Liver (tissue), 9 donors: ENCODE data around the gene AJUBA. TPM values are rescaled to one million over a fixed set of nuclear protein-coding genes. Genes with fewer than 3 reads are reported as not detected.

Experiments used
- DNase-seq: peaks from one replicate; pipeline ENCODE4 v3.0.0-alpha.2; 2017; ENCODE audit warnings: low spot score
- H3K27ac ChIP-seq, 2 donors: one replicate each; pipeline ENCODE4 v1.7.0; 2013; ENCODE audit warnings: inconsistent platforms in 2 of 2, low read length in 2 of 2, control low read depth in 1 of 2, low read depth in 1 of 2, mild to moderate bottlenecking in 1 of 2
- H3K27me3 ChIP-seq, 4 donors: one replicate each; pipeline versions ENCODE4 v1.6.1 to v1.7.0; 2013; ENCODE audit warnings: low read length in 3 of 4, inconsistent platforms in 1 of 4, mild to moderate bottlenecking in 1 of 4, moderate library complexity in 1 of 4; ENCODE audit not compliant: control insufficient read depth in 4 of 4, insufficient read depth in 4 of 4
- H3K36me3 ChIP-seq, 4 donors: one replicate each; pipeline versions ENCODE4 v1.6.1 to v1.7.0; 2013; ENCODE audit warnings: low read length in 3 of 4, mild to moderate bottlenecking in 3 of 4, low read depth in 1 of 4, moderate library complexity in 1 of 4; ENCODE audit not compliant: control insufficient read depth in 4 of 4, insufficient read depth in 3 of 4
- H3K4me1 ChIP-seq, 4 donors: one replicate each; pipeline versions ENCODE4 v1.6.1 to v1.7.0; 2013; ENCODE audit warnings: low read length in 3 of 4, mild to moderate bottlenecking in 3 of 4, moderate library complexity in 1 of 4; ENCODE audit not compliant: control insufficient read depth in 4 of 4, insufficient read depth in 4 of 4
- H3K4me3 ChIP-seq, 3 donors: one replicate each; pipeline versions ENCODE4 v1.6.1 to v1.7.0; 2013; ENCODE audit warnings: low read length in 3 of 3, control low read depth in 1 of 3, low read depth in 1 of 3, mild to moderate bottlenecking in 1 of 3
- H3K9ac ChIP-seq, 2 donors: one replicate each; pipeline ENCODE4 v1.7.0; 2013; ENCODE audit warnings: low read length in 2 of 2, mild to moderate bottlenecking in 2 of 2, moderate library complexity in 2 of 2, control low read depth in 1 of 2, low read depth in 1 of 2
- H3K9me3 ChIP-seq, 4 donors: one replicate each; pipeline versions ENCODE4 v1.6.1 to v1.7.0; 2013; ENCODE audit warnings: low read length in 3 of 4; ENCODE audit not compliant: control insufficient read depth in 4 of 4
- CTCF ChIP-seq: fragments of 150-350 bp; IDR thresholded peaks from 2 replicates; pipeline ENCODE4 v1.5.1; 2017; ENCODE audit warnings: improper control_type of control experiment, low read depth, low read length; ENCODE audit not compliant: missing input control
- EGR1 ChIP-seq, 2 donors: IDR thresholded peaks; 2 replicates each; pipeline ENCODE4 v1.6.1; 2016 to 2018; ENCODE audit warnings: antibody characterized with exemption in 2 of 2, low read depth in 2 of 2
- FOXA1 ChIP-seq: IDR thresholded peaks from 2 replicates; pipeline ENCODE4 v1.6.1; 2016; ENCODE audit warnings: antibody characterized with exemption
- FOXA2 ChIP-seq: IDR thresholded peaks from 2 replicates; pipeline ENCODE4 v1.6.1; 2016; ENCODE audit warnings: antibody characterized with exemption
- GABPA ChIP-seq, 2 donors: IDR thresholded peaks in 1 of 2; conservative IDR thresholded peaks in 1 of 2; 2 replicates each; pipeline ENCODE4 v1.6.1; 2016; ENCODE audit warnings: antibody characterized with exemption in 2 of 2, mild to moderate bottlenecking in 1 of 2, moderate library complexity in 1 of 2
- HNF4A ChIP-seq, 2 donors: conservative IDR thresholded peaks; 2 replicates each; pipeline ENCODE4 v1.6.1; 2016; ENCODE audit warnings: antibody characterized with exemption in 2 of 2, mild to moderate bottlenecking in 2 of 2
- HNF4G ChIP-seq: IDR thresholded peaks from 2 replicates; pipeline ENCODE4 v1.6.1; 2016; ENCODE audit warnings: antibody characterized with exemption
- JUND ChIP-seq, 2 donors: IDR thresholded peaks; 2 replicates each; pipeline ENCODE4 v1.6.1; 2016; ENCODE audit warnings: antibody characterized with exemption in 2 of 2
- NR2F2 ChIP-seq: IDR thresholded peaks from 2 replicates; pipeline ENCODE4 v1.6.1; 2016; ENCODE audit warnings: antibody characterized with exemption
- RAD21 ChIP-seq, 2 donors: IDR thresholded peaks; 2 replicates each; pipeline ENCODE4 v1.6.1; 2016; ENCODE audit warnings: antibody characterized with exemption in 2 of 2, mild to moderate bottlenecking in 2 of 2
- REST ChIP-seq: IDR thresholded peaks from 2 replicates; pipeline ENCODE4 v1.6.1; 2016; ENCODE audit warnings: antibody characterized with exemption, mild to moderate bottlenecking
- RXRA ChIP-seq, 2 donors: IDR thresholded peaks; 2 replicates each; pipeline ENCODE4 v1.6.1; 2017 to 2018; ENCODE audit warnings: antibody characterized with exemption in 2 of 2, mild to moderate bottlenecking in 1 of 2
- TAF1 ChIP-seq: conservative IDR thresholded peaks from 2 replicates; pipeline ENCODE4 v1.6.1; 2016; ENCODE audit warnings: antibody characterized with exemption, mild to moderate bottlenecking
- YY1 ChIP-seq: IDR thresholded peaks from 2 replicates; pipeline ENCODE4 v1.6.1; 2016; ENCODE audit warnings: antibody characterized with exemption, mild to moderate bottlenecking
- WGBS: extraction: QIAGEN DNeasy Blood & Tissue Kit; methylation state at CpG from one replicate; pipeline ENCODE4 v1.1.7; 2013; 5-methylcytosine and 5-hydroxymethylcytosine counted together
- polyA plus RNA-seq, 2 donors: library from polyadenylated mRNA; stranded (reverse) in 1 of 2; unstranded in 1 of 2; fragments of 200-250 nt in 1 of 2; fragments of >200 nt in 1 of 2; fragmentation: Nextera tagmentation in 1 of 2; extraction: Ambion mirVana in 1 of 2; gene quantifications; one replicate each; pipeline versions ENCODE4 v1.2.1 to v1.2.3, GENCODE V29; 2013 to 2015
- total RNA-seq, 2 donors: library from RNA; depleted of rRNA; stranded (reverse); fragments of >200 nt; gene quantifications; one replicate each; pipeline ENCODE4 v1.2.3, GENCODE V29; 2014
- TF ChIP-seq, protein P1 (sequence below): IDR thresholded peaks from 2 replicates; pipeline ENCODE4 v1.6.1; 2016; ENCODE audit warnings: antibody characterized with exemption
- TF ChIP-seq, protein P2 (sequence below): IDR thresholded peaks from 2 replicates; pipeline ENCODE4 v1.6.1; 2016; ENCODE audit warnings: antibody characterized with exemption
- donor health status: healthy.
- donor health status: healthy.
- donor health status: healthy.
- donor health status: healthy.
- donor health status: healthy.

The AJUBA gene
- total and polyA plus RNA-seq, 4 donors = 15.5 to 34.9 (median 19.6) TPM

- Histone ChIP-seq H3K36me3 (peaks cover 5 to 28% (median 12%) of the 10 kb centered on the region in 4 donors), H3K9ac (no peak overlapping the region), H3K9me3 (no peaks in the 10 kb centered on the region), H3K27ac (no peak overlapping the region), H3K4me3 (no peak overlapping the region), H3K27me3 (no peaks in the 10 kb centered on the region), H3K4me1 (peaks cover 0 to 2% (median 0%) of the 10 kb centered on the region in 4 donors)
- 82% methylated on average over 4 of the region's 4 CpGs for WGBS
- TF ChIP-seq FOXA1 (no peak), RAD21 (IDR thresholded peaks at IDR 0.05) (no peak), REST (no peak), GABPA (IDR thresholded peaks at IDR 0.05 in 1 of 2, conservative IDR thresholded peaks at IDR 0.05 in 1 of 2) (no peak), HNF4G (no peak), YY1 (no peak), JUND (IDR thresholded peaks at IDR 0.05) (no peak)
- no peak for DNase-seq
Observed at GRCh38 chr14:23025151-23025814, 42.9 kb upstream of the AJUBA start.

DNA sequence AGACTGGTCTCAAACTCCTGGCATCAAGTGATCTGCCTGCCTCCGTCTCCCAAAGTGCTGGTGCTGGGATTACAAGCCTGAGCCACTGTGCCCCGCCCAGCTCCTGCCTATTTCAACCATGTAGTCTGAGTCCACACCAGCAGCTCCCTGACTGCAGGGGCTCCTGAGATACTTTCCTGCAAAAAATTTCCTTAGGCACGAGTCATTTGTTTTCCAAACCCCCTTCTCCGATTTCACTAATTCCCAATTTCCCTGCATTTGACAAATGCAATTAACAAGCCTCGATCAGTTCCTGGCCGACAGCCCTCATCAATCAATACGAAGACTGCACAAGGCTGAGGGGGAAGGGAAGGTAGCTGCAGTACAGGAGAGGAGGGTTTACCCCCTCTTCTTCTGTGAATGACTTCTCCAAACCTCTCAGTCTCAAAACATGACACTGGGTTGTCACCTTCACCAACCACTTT, 42.3 kb upstream of the AJUBA start:
- no peak for TF ChIP-seq YY1
- no peak for TF ChIP-seq RXRA (IDR thresholded peaks at IDR 0.05)
- TF ChIP-seq GABPA (IDR thresholded peaks at IDR 0.05 in 1 of 2, conservative IDR thresholded peaks at IDR 0.05 in 1 of 2) = no peak
- TF ChIP-seq, protein P1, sequence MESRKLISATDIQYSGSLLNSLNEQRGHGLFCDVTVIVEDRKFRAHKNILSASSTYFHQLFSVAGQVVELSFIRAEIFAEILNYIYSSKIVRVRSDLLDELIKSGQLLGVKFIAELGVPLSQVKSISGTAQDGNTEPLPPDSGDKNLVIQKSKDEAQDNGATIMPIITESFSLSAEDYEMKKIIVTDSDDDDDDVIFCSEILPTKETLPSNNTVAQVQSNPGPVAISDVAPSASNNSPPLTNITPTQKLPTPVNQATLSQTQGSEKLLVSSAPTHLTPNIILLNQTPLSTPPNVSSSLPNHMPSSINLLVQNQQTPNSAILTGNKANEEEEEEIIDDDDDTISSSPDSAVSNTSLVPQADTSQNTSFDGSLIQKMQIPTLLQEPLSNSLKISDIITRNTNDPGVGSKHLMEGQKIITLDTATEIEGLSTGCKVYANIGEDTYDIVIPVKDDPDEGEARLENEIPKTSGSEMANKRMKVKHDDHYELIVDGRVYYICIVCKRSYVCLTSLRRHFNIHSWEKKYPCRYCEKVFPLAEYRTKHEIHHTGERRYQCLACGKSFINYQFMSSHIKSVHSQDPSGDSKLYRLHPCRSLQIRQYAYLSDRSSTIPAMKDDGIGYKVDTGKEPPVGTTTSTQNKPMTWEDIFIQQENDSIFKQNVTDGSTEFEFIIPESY = no peak
- TF ChIP-seq TAF1 = no peak
- no peak for DNase-seq
- H3K4me1 ChIP-seq = peaks cover 0 to 2% (median 0%) of the 10 kb centered on the region in 4 donors
- no peak overlapping the region for H3K4me3 ChIP-seq
- WGBS = 68% methylated on average over 7 of the region's 7 CpGs
- peaks cover 5 to 28% (median 12%) of the 10 kb centered on the region in 4 donors for H3K36me3 ChIP-seq
- no peaks in the 10 kb centered on the region for H3K9me3 ChIP-seq
- H3K27me3 ChIP-seq = no peaks in the 10 kb centered on the region
- H3K27ac ChIP-seq = no peak overlapping the region
- no peak overlapping the region for H3K9ac ChIP-seq

- 92% methylated on average over 2 of the region's 2 CpGs for WGBS
- TF ChIP-seq CTCF (no peak), YY1 (no peak), FOXA2 (no peak), TAF1 (no peak), GABPA (IDR thresholded peaks at IDR 0.05 in 1 of 2, conservative IDR thresholded peaks at IDR 0.05 in 1 of 2) (no peak), EGR1 (IDR thresholded peaks at IDR 0.05; ENCODE audit: low read depth in 2 of 2) (no peak), HNF4G (no peak), HNF4A (conservative IDR thresholded peaks at IDR 0.05) (no peak), NR2F2 (no peak), FOXA1 (no peak), RXRA (IDR thresholded peaks at IDR 0.05) (no peak)
- TF ChIP-seq, protein P1 = no peak
- TF ChIP-seq, protein P2, sequence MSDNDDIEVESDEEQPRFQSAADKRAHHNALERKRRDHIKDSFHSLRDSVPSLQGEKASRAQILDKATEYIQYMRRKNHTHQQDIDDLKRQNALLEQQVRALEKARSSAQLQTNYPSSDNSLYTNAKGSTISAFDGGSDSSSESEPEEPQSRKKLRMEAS = no peak
Observed at GRCh38 chr14:23023795-23024152, 41.4 kb upstream of the AJUBA start.

More at GRCh38 chr14:23023795-23024152, 41.4 kb upstream of the AJUBA start:
- Histone ChIP-seq H3K4me1 (peaks cover 0 to 2% (median 0%) of the 10 kb centered on the region in 4 donors), H3K27me3 (no peaks in the 10 kb centered on the region), H3K4me3 (no peak overlapping the region), H3K36me3 (peaks cover 3 to 23% (median 10%) of the 10 kb centered on the region in 4 donors), H3K27ac (no peak overlapping the region), H3K9ac (no peak overlapping the region), H3K9me3 (no peaks in the 10 kb centered on the region)
- no peak for DNase-seq
